SK-N-SH treated with all-trans-retinoic acid at 6 μM for 48 hours (cell line): Measurements from ENCODE around the gene HCFC1.

Experiments used
- ATAC-seq: fragments of 200-7000 bp; cut with Tn5 transposase; 3 replicates; pipeline ENCODE4 v1.9.1; 2020; ENCODE audit warnings: mild to moderate bottlenecking, moderate library complexity
- BACH2 ChIP-seq: fragments of 250-450 bp; sonication (Bioruptor Pico); IDR thresholded peaks from 2 replicates; pipeline ENCODE4 v1.9.0; 2021; ENCODE audit warnings: mild to moderate bottlenecking, borderline replicate concordance
- ESRRG ChIP-seq: fragments of 250-450 bp; sonication (Bioruptor Pico); IDR thresholded peaks from 2 replicates; pipeline ENCODE4 v1.6.1; 2021; ENCODE audit warnings: mild to moderate bottlenecking
- GLIS3 ChIP-seq: fragments of 250-450 bp; sonication (Bioruptor Pico); IDR thresholded peaks from 2 replicates; pipeline ENCODE4 v1.5.0; 2020; ENCODE audit warnings: mild to moderate bottlenecking, moderate library complexity
- ISL1 ChIP-seq: fragments of 250-450 bp; sonication (Bioruptor Pico); IDR thresholded peaks from 2 replicates; pipeline ENCODE4 v2.1.2; 2022; ENCODE audit warnings: mild to moderate bottlenecking, moderate library complexity
- OSR1 ChIP-seq: fragments of 250-450 bp; sonication (Bioruptor Pico); IDR thresholded peaks from 2 replicates; pipeline ENCODE4 v1.8.0; 2022; ENCODE audit warnings: moderate library complexity, mild to moderate bottlenecking, inconsistent platforms
- RARB ChIP-seq: fragments of 250-450 bp; sonication (Bioruptor Pico); IDR thresholded peaks from 2 replicates; pipeline ENCODE4 v1.8.0; 2021; ENCODE audit warnings: mild to moderate bottlenecking, moderate library complexity
- SNAI2 ChIP-seq: fragments of 250-450 bp; sonication (Bioruptor Pico); IDR thresholded peaks from 2 replicates; pipeline ENCODE4 v1.5.0; 2020; ENCODE audit warnings: mild to moderate bottlenecking, moderate library complexity
- TCF4 ChIP-seq: fragments of 250-450 bp; sonication (Bioruptor Pico); IDR thresholded peaks from 2 replicates; pipeline ENCODE4 v1.8.0; 2021; ENCODE audit warnings: mild to moderate bottlenecking, moderate library complexity, borderline replicate concordance
- TOX ChIP-seq: fragments of 250-450 bp; sonication (Bioruptor Pico); IDR thresholded peaks from 2 replicates; pipeline ENCODE4 v1.8.0; 2021; ENCODE audit warnings: mild to moderate bottlenecking, moderate library complexity, borderline replicate concordance
- ZC3H10 ChIP-seq: fragments of 250-450 bp; sonication (Bioruptor Pico); IDR thresholded peaks from 2 replicates; pipeline ENCODE4 v1.5.1; 2021; ENCODE audit warnings: mild to moderate bottlenecking, moderate library complexity
- ZFP3 ChIP-seq: fragments of 250-450 bp; sonication (Bioruptor Pico); IDR thresholded peaks from 2 replicates; pipeline ENCODE4 v1.5.0; 2020; ENCODE audit warnings: mild to moderate bottlenecking, moderate library complexity
- ZFP30 ChIP-seq: fragments of 450-650 bp; formaldehyde crosslinking; IDR thresholded peaks from 2 replicates; pipeline ENCODE4 v1.5.0; 2022; ENCODE audit warnings: mild to moderate bottlenecking, moderate library complexity
- ZNF565 ChIP-seq: fragments of 450-650 bp; formaldehyde crosslinking; conservative IDR thresholded peaks from 2 replicates; pipeline ENCODE4 v1.5.0; 2020; ENCODE audit warnings: low read depth, mild to moderate bottlenecking, moderate library complexity
- TF ChIP-seq, protein P1 (sequence below): fragments of 250-450 bp; sonication (Bioruptor Pico); IDR thresholded peaks from 2 replicates; pipeline ENCODE4 v1.5.0; 2020; ENCODE audit warnings: mild to moderate bottlenecking, moderate library complexity
- TF ChIP-seq, protein P2 (sequence below): fragments of 250-450 bp; sonication (Bioruptor Pico); IDR thresholded peaks from 2 replicates; pipeline ENCODE4 v1.5.1; 2021; ENCODE audit warnings: mild to moderate bottlenecking, moderate library complexity
- TF ChIP-seq, protein P3 (sequence below): fragments of 250-450 bp; sonication (Bioruptor Pico); IDR thresholded peaks from 2 replicates; pipeline ENCODE4 v1.8.0; 2021; ENCODE audit warnings: low read depth, mild to moderate bottlenecking, moderate library complexity, borderline replicate concordance
- TF ChIP-seq, protein P4 (sequence below): fragments of 250-450 bp; sonication (Bioruptor Pico); IDR thresholded peaks from 2 replicates; pipeline ENCODE4 v1.5.1; 2020; ENCODE audit warnings: low read depth, mild to moderate bottlenecking, moderate library complexity

Gene HCFC1

DNA sequence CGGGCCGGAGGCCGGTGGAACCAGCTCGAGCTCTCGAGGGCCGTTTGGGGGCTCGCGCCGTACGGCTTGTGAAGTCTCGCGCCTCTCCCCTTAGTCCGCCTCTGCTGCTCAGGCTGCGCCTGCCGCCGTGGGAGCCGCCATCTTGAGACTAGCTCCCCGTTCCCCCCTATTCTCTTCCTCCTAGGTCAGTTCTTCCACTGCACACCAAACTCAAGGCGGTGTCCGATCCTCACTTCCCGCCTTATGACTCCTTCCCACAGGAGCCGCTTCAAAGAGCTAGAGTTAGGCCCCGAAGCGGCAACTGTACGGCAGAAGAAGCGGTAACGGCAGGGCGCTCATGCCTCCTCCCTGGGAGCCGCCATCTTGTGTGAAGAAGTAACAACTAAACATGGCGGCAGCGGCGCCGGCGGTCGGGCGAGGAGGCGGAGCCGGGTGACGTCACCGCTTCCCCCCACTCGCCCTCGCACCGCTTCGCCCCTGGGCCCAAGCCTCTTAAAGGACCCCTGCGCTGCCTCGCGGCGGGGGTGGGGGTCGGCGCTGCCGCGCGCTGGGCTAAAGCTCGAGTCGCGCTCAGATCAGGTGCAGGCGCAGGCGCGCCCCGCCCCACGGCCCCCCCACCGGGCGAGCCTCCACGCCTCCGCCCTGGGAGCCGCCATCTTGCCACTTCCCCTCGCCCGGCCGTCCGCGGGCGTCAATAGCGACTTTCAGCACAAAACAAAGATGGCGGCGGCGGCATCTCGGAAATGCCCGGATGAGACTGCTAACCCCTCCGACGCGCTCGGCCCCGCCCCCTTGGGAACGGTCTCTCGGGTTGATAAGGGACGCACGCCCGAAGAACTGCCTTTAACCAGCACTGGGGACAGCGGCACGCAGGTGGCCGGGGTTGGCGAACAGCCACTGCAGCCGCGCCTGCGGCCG lies at the start of gene HCFC1:
Gene HCFC1 (minus strand): TSS at position 369 of the 918 bp plus-strand sequence. CDS start 978 bp downstream, outside the sequence.
- TF ChIP-seq ZFP3 = 0 out of 2 replicates have a peak, but pooled peaks have one; percentile 54
- peak; percentile 28; the same call in 1 of the 2 replicates for TF ChIP-seq ZFP30 (CRISPR knock-in tag)
- TF ChIP-seq, protein P1, sequence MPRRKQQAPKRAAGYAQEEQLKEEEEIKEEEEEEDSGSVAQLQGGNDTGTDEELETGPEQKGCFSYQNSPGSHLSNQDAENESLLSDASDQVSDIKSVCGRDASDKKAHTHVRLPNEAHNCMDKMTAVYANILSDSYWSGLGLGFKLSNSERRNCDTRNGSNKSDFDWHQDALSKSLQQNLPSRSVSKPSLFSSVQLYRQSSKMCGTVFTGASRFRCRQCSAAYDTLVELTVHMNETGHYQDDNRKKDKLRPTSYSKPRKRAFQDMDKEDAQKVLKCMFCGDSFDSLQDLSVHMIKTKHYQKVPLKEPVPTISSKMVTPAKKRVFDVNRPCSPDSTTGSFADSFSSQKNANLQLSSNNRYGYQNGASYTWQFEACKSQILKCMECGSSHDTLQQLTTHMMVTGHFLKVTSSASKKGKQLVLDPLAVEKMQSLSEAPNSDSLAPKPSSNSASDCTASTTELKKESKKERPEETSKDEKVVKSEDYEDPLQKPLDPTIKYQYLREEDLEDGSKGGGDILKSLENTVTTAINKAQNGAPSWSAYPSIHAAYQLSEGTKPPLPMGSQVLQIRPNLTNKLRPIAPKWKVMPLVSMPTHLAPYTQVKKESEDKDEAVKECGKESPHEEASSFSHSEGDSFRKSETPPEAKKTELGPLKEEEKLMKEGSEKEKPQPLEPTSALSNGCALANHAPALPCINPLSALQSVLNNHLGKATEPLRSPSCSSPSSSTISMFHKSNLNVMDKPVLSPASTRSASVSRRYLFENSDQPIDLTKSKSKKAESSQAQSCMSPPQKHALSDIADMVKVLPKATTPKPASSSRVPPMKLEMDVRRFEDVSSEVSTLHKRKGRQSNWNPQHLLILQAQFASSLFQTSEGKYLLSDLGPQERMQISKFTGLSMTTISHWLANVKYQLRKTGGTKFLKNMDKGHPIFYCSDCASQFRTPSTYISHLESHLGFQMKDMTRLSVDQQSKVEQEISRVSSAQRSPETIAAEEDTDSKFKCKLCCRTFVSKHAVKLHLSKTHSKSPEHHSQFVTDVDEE (CRISPR knock-in tag) = 0 out of 2 replicates have a peak, but pooled peaks have one; percentile 47
- no peak for TF ChIP-seq BACH2 (CRISPR knock-in tag)
- TF ChIP-seq, protein P2, sequence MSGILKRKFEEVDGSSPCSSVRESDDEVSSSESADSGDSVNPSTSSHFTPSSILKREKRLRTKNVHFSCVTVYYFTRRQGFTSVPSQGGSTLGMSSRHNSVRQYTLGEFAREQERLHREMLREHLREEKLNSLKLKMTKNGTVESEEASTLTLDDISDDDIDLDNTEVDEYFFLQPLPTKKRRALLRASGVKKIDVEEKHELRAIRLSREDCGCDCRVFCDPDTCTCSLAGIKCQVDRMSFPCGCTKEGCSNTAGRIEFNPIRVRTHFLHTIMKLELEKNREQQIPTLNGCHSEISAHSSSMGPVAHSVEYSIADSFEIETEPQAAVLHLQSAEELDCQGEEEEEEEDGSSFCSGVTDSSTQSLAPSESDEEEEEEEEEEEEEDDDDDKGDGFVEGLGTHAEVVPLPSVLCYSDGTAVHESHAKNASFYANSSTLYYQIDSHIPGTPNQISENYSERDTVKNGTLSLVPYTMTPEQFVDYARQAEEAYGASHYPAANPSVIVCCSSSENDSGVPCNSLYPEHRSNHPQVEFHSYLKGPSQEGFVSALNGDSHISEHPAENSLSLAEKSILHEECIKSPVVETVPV = no peak
- TF ChIP-seq GLIS3 = no peak
- TF ChIP-seq TCF4 = no peak
- TF ChIP-seq, protein P3, sequence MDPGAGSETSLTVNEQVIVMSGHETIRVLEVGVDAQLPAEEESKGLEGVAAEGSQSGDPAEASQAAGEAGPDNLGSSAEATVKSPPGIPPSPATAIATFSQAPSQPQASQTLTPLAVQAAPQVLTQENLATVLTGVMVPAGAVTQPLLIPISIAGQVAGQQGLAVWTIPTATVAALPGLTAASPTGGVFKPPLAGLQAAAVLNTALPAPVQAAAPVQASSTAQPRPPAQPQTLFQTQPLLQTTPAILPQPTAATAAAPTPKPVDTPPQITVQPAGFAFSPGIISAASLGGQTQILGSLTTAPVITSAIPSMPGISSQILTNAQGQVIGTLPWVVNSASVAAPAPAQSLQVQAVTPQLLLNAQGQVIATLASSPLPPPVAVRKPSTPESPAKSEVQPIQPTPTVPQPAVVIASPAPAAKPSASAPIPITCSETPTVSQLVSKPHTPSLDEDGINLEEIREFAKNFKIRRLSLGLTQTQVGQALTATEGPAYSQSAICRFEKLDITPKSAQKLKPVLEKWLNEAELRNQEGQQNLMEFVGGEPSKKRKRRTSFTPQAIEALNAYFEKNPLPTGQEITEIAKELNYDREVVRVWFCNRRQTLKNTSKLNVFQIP (CRISPR knock-in tag) = no peak
- no peak for TF ChIP-seq ESRRG (CRISPR knock-in tag)
- TF ChIP-seq SNAI2 (CRISPR knock-in tag) = 0 out of 2 replicates have a peak, but pooled peaks have one; percentile 57
- ATAC-seq = peak; percentile 67

DNA sequence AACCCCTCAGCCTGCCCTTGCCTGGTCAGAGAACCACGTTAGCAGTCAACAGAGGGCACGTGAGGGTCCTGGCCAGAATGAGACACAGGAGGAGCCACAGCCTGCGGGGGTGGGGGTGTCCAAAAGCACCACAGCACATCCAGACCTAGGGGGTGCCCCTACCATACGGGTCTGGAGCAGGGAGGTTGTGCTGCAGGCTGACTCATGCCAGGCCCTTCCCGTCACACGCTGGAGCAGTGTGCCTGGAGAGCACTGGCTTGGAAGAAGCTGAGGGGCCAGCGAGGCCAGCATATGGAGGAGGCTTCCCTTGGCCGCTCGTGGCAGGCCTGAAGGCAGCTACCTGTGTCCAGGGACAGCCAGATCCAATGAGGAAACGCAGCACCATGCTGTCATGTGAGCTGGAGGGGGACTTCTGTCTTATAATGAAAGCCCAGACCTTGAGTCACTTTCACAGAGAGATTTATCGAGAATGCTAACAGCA lies 49.6 kb upstream of the HCFC1 start:
- TF ChIP-seq GLIS3 = no peak
- no peak for TF ChIP-seq ZNF565 (CRISPR knock-in tag)

DNA sequence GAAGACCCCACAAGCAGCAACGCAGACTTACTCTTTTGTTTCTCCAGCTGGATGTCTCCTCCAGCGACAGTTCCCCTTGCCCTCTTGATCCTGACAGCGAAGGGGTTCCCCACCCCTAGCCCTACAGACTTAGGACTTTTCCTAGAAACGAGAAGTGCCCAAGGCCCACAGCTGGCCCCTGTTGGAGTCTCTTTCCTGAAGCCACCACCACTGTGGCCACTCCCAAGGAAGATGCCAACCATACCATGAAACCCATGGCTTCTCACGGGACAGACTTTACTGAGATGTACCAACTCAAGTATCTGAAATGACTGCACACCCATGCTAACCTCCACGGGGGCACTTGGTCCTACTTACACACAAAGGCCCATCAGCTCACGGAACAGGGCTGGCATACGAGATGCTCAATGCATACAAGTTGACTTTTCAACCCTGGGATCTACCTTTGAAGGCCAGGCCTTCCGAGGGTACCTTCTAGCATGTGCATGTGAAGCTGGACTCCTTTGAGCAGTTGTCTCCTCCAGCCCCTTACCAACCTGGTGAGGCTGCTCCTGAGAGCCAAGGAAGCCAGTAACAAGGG lies 49.0 kb upstream of the HCFC1 start:
- TF ChIP-seq TOX (CRISPR knock-in tag) (no peak), ISL1 (no peak), BACH2 (CRISPR knock-in tag) (no peak), ZFP30 (CRISPR knock-in tag) (no peak), RARB (CRISPR knock-in tag) (no peak)
- TF ChIP-seq, protein P4, sequence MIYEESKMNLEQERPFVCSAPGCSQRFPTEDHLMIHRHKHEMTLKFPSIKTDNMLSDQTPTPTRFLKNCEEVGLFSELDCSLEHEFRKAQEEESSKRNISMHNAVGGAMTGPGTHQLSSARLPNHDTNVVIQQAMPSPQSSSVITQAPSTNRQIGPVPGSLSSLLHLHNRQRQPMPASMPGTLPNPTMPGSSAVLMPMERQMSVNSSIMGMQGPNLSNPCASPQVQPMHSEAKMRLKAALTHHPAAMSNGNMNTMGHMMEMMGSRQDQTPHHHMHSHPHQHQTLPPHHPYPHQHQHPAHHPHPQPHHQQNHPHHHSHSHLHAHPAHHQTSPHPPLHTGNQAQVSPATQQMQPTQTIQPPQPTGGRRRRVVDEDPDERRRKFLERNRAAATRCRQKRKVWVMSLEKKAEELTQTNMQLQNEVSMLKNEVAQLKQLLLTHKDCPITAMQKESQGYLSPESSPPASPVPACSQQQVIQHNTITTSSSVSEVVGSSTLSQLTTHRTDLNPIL (CRISPR knock-in tag) = no peak
- peak; percentile 3; the same call in 2 of the 3 replicates for ATAC-seq

More for the DNA sequence above, 49.6 kb upstream of the HCFC1 start:
- peak; percentile 64 for ATAC-seq

DNA sequence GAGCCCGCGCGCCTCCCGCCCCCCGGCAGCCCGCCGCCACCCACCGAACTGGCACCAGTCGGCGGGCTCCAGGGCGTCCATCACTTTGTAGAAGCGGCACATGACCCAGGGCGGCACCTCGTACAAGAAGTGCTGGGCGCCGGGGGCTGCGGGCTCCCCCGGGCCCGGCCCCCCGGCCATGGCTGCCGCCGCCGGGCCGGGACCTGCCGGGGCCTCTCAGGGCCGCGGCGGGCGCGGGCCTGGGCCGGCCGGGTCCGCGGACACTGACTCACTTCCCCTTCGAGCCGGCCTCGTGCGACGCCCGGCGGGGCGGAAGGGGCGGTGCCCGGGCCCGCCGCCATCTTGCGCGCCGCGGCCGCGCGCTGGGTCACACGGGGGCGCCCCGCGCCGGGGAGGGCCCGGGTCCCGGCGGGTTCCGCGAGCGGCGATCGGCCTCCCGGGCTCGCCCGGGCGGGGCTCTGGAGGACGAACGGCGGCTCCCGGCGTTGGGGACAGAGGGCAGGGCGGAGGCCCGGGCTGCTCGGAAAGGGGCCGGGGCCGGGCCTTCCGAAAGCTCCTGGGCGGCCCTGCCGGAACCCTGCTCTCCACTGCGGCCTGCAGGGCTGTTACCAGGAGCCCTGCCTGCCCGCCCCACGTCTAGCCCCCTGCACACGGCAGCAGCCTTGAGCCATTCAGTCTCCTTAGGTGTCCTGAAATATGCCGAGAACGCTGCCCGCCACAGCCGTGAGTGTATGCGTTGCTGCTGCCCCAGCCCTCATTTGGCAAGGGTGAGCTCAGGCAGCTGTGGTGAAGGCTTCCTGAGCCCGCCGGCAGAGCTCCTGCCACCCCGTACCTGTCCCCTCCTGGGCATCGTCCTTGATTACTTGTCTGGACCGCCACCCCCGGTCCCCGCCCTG lies 48.3 kb upstream of the HCFC1 start, which contains the start of gene IRAK1:
Gene IRAK1 (minus strand): TSS at position 270 of the 896 bp plus-strand sequence. CDS start 90 bp downstream, at position 180.
- peak; percentile 50 for ATAC-seq
- TF ChIP-seq, protein P3 (CRISPR knock-in tag) = no peak
- TF ChIP-seq ZC3H10 (CRISPR knock-in tag) (no peak), ZNF565 (CRISPR knock-in tag) (no peak), GLIS3 (no peak), BACH2 (CRISPR knock-in tag) (no peak), TCF4 (no peak), RARB (CRISPR knock-in tag) (no peak), OSR1 (CRISPR knock-in tag) (no peak), ISL1 (no peak)
- TF ChIP-seq, protein P4 (CRISPR knock-in tag) = no peak
- TF ChIP-seq, protein P2 = no peak
